Tibial artery (tissue), 4 donors: ENCODE results near the gene NRDC.

ENCODE experiments used
- DNase-seq, 2 donors: peaks; one replicate each; pipeline ENCODE4 v3.0.0-alpha.2; 2019
- H3K27ac ChIP-seq, 2 donors: fragments of 200-600 bp; sonication (generic) in 1 of 2; 1 replicate in 1 of 2; 2 replicates in 1 of 2; pipeline ENCODE4 v1.5.1; 2018 to 2019; ENCODE audit warnings: mild to moderate bottlenecking in 1 of 2
- H3K27me3 ChIP-seq, 2 donors: fragments of 200-600 bp; sonication (generic) in 1 of 2; one replicate each; pipeline versions ENCODE4 v1.5.1 to v1.6.0; 2016 to 2019
- H3K36me3 ChIP-seq, 3 donors: fragments of 200-600 bp; sonication (generic) in 2 of 3; one replicate each; pipeline ENCODE4 v1.5.1; 2016 to 2019; ENCODE audit warnings: mild to moderate bottlenecking in 2 of 3
- H3K4me1 ChIP-seq, 4 donors: fragments of 200-600 bp; sonication (generic) in 2 of 4; 1 replicate in 3 of 4; 2 replicates in 1 of 4; pipeline ENCODE4 v1.5.1; 2016 to 2019
- H3K4me3 ChIP-seq, 2 donors: fragments of 200-600 bp; sonication (generic) in 1 of 2; 1 replicate in 1 of 2; 2 replicates in 1 of 2; pipeline ENCODE4 v1.5.1; 2018 to 2019; ENCODE audit warnings: mild to moderate bottlenecking in 2 of 2
- H3K9me3 ChIP-seq, 3 donors: fragments of 200-600 bp; sonication (generic) in 1 of 3; one replicate each; pipeline ENCODE4 v1.5.1; 2016 to 2019
- intact Hi-C: fragments of 100-400 bp; cut with DNase I; formaldehyde crosslinking; loops from one replicate; pipeline ENCODE4 v1.15.0; 2023; ENCODE audit warnings: low total_unique reads
- TF ChIP-seq, protein P1 (sequence below), 2 experiments: fragments of 200-600 bp in 1 of 2; fragments of 450-650 bp in 1 of 2; IDR thresholded peaks; one replicate each; pipeline ENCODE4 v1.5.1; 2017 to 2019; ENCODE audit warnings: antibody characterized with exemption in 2 of 2, mild to moderate bottlenecking in 1 of 2, moderate library complexity in 1 of 2

NRDC gene

DNA sequence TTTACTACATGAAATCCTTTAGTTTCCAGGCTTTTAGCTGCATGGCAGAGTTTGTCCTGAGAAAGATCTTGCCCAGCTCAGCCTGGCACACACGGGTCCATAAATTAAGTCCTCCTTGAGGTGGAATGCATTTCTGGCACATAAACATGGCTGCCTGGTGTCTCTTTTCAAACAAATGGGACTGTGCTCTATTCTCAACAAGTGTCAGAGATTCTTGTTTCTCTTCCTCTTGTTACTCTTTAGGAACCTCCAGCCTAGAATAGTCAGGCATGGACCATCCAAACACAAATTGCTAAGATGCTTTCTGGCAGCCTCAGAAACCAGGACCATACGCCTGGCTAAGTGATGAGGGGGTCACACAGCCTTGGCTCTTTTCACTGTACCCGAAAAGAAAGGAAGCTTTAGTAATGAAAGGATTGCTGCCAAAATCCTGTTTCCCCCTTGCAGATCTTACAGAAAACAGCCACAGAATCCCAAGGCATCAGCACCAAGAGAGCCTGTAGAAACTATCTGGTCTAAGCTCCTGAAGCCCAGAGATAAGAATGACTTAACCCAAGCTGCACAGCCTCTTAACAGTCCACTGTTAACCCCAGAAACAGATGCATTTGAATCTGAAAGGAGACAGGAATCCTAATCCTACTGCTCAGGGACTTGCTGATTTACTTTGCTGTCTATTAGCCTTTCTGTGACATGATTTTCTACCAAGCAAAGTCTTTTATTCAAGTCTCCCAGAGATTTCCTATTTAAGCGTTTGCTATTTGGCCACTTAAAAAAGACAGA, 31.9 kb upstream of the NRDC start:
- TF ChIP-seq, protein P1, sequence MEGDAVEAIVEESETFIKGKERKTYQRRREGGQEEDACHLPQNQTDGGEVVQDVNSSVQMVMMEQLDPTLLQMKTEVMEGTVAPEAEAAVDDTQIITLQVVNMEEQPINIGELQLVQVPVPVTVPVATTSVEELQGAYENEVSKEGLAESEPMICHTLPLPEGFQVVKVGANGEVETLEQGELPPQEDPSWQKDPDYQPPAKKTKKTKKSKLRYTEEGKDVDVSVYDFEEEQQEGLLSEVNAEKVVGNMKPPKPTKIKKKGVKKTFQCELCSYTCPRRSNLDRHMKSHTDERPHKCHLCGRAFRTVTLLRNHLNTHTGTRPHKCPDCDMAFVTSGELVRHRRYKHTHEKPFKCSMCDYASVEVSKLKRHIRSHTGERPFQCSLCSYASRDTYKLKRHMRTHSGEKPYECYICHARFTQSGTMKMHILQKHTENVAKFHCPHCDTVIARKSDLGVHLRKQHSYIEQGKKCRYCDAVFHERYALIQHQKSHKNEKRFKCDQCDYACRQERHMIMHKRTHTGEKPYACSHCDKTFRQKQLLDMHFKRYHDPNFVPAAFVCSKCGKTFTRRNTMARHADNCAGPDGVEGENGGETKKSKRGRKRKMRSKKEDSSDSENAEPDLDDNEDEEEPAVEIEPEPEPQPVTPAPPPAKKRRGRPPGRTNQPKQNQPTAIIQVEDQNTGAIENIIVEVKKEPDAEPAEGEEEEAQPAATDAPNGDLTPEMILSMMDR (IDR thresholded peaks at IDR 0.05): no peak
- H3K36me3 ChIP-seq: no peaks in the 10 kb centered on the region
- no peaks in the 10 kb centered on the region for H3K9me3 ChIP-seq
- DNase-seq: no peak
- no peak overlapping the region for H3K27ac ChIP-seq
- H3K4me1 ChIP-seq: no peaks in the 10 kb centered on the region
- intact Hi-C loops: no loop called here
- peaks cover 0 to 23% of the 10 kb centered on the region in 2 donors for H3K27me3 ChIP-seq
- H3K4me3 ChIP-seq: no peak overlapping the region

DNA sequence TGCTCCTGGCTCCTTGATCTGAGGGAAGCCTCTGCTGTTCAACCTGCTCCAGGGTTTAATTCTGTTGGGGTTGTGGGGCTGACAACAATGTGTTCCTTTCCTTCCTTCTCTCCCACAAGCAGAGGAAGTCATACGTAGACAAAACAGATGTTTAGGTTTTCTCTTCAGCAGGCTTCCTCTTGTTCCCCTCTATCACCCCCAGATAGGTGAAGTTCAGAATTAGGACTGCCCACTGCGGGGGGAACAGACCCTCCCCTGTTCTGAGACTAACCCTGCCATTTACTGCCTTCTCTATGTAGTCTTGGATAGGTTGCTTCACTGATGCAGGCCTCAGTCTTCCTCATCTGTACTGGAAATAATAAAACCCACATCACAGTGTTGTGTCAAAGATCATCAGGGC, 30.0 kb upstream of the NRDC start:
- H3K4me3 ChIP-seq: no peak overlapping the region
- H3K9me3 ChIP-seq: no peaks in the 10 kb centered on the region
- intact Hi-C loops: no loop called here

DNA sequence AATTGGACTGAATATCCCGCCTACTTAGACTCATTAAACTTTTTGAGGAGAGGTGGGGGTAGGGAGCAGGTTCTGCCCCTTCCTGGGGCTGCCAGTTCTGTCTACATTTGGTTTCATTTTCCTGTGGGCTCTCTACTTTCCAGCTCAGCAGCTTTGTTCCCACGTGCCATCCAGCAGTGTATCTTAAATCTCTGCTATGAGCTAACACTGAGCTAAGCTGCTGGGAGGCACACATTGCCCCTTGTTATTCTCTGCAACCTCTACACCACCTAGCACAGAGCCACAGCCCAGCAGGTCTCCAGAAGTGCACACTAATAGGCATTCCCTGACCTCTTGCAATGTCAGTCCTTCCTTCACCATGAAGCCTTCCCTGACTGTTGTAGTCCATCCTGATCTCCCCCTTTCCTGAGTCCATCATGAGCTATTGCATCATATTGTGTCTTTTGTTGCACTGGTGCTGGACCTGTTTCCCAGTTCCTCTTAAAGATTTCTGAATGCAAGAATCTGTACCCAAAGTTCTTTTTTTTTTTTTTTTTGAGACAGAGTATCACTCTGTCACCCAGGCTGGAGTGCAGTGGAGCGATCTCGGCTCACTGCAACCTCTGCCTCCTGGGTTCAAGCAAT, 28.7 kb upstream of the NRDC start:
- no peaks in the 10 kb centered on the region for H3K4me1 ChIP-seq
- no peaks in the 10 kb centered on the region for H3K36me3 ChIP-seq
- H3K9me3 ChIP-seq: no peaks in the 10 kb centered on the region
- DNase-seq: no peak
- H3K27ac ChIP-seq: no peak overlapping the region
- TF ChIP-seq, protein P1 (IDR thresholded peaks at IDR 0.05): no peak
- no peak overlapping the region for H3K4me3 ChIP-seq
- H3K27me3 ChIP-seq: peaks cover 0 to 20% of the 10 kb centered on the region in 2 donors
- intact Hi-C loops: no loop called here

More for the DNA sequence above, 30.0 kb upstream of the NRDC start:
- TF ChIP-seq, protein P1 (IDR thresholded peaks at IDR 0.05): no peak
- Histone ChIP-seq H3K27ac (no peak overlapping the region), H3K36me3 (no peaks in the 10 kb centered on the region), H3K27me3 (peaks cover 0 to 23% of the 10 kb centered on the region in 2 donors), H3K4me1 (no peaks in the 10 kb centered on the region)
- no peak for DNase-seq

DNA sequence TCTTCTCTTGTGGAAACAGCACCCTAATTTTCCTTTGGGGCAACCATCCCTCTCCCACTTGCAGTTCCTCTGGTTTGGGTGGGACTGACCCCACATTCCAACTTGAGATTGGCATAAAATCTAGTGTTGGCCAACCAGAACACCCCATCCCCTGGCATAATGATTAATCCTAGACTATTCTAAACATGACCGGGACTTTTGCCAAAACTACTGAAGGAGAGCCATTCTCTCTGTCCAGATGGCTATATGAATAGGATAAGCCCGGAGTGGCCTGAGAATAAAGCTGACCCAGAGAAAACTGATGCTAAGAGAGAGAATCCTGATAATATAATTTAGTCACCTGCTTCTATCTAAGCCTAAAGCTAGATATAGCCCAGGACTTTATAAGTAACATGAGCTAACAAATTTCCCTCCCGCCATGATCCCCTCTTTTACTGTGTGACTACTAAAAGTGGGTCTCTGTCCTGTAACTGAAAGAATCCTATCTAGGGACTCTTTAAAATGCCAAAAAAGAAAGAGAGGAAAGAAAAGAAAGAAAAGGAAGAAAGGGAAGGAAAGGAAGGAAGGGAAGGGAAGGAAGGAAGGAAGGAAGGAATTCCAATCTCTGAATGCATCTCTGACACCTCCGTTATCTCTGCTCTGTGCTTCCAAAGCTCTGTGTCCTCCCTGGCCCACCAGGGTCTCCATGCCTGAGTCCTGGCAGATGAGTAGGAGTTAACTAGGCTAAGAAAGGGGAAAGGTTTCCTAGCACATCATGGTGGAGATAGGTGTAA, 28.0 kb upstream of the NRDC start:
- peaks cover 0 to 20% of the 10 kb centered on the region in 2 donors for H3K27me3 ChIP-seq
- no peak overlapping the region for H3K4me3 ChIP-seq
- DNase-seq: no peak
- TF ChIP-seq, protein P1 (IDR thresholded peaks at IDR 0.05): no peak
- H3K27ac ChIP-seq: no peak overlapping the region
- no peaks in the 10 kb centered on the region for H3K9me3 ChIP-seq
- intact Hi-C loops: no loop called here
- no peaks in the 10 kb centered on the region for H3K36me3 ChIP-seq
- no peaks in the 10 kb centered on the region for H3K4me1 ChIP-seq

DNA sequence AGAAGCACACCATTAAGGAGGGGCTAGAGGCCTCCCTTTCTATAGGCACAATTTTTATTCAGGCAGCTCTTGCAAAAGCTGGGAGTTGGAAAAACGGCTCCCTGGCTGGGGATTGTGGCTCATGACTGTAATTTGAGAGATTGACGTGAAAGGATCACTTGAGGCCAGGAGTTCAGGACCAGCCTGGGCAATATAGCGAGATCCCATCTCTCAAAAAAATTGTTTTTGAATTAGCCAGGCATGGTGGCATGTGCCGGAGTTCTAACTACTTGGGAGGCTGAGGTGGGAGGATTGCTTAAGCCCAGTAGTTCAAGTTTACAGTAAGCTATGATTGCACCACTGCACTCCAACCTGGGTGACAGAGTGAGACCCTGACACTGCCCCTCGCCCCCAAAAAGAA, 23.9 kb upstream of the NRDC start:
- Histone ChIP-seq H3K27me3 (peaks cover 0 to 14% of the 10 kb centered on the region in 2 donors), H3K36me3 (no peaks in the 10 kb centered on the region), H3K4me3 (no peak overlapping the region), H3K4me1 (peaks cover 0 to 3% (median 0%) of the 10 kb centered on the region in 4 donors), H3K27ac (no peak overlapping the region), H3K9me3 (no peaks in the 10 kb centered on the region)
- DNase-seq: no peak
- TF ChIP-seq, protein P1 (IDR thresholded peaks at IDR 0.05): no peak
- intact Hi-C loops: no loop called here
